HepG2 (cell line): ENCODE measurements around the gene ST13. TPM values are rescaled to one million over a fixed set of nuclear protein-coding genes. Genes with fewer than 3 reads are reported as not detected.

Experiments
- ATAC-seq: fragments of 200-7000 bp; cut with Tn5 transposase; 3 replicates; pipeline ENCODE4 v1.9.1; 2020; ENCODE audit warnings: mild to moderate bottlenecking, moderate library complexity
- BruUV-seq: library from RNA; stranded (reverse); fragments of 400-500 nt; replicated peaks from 2 replicates; lab custom pipeline; 2021; lab: Mats Ljungman, UMichigan
- CTCF ChIA-PET: fragments of 300-600 bp; formaldehyde crosslinking; extraction: SDS; loops from one replicate; lab custom pipeline; 2021; ENCODE audit warnings: low total read pairs, inconsistent platforms, low intra/inter-chr PET ratio; lab: Yijun Ruan, JAX
- POLR2A ChIA-PET: fragments of 350-600 bp; sonication (Branson Sonifier 250); formaldehyde crosslinking; loops from one replicate; lab custom pipeline; 2020; ENCODE audit warnings: antibody characterized with exemption, inconsistent platforms; lab: Yijun Ruan, JAX
- DNase-seq: peaks from one replicate; pipeline ENCODE4 v3.0.0-alpha.2; 2015; ENCODE audit warnings: low spot score
- FAIRE-seq: peaks from 3 replicates; lab custom pipeline; 2011; peaks lifted over from hg19 to GRCh38; lab: Jason Lieb, UNC
- H2AFZ ChIP-seq: one replicate; pipeline ENCODE4 v1.6.1; 2011; ENCODE audit warnings: low read length, inconsistent platforms
- H3K27ac ChIP-seq: fragments of 300-600 bp; 3 replicates; pipeline ENCODE4 v1.8.0; 2011; ENCODE audit warnings: mixed run types, mild to moderate bottlenecking, mixed read lengths, low read length, inconsistent platforms; ENCODE audit not compliant: insufficient read depth; ENCODE audit errors: extremely low read length
- H3K27me3 ChIP-seq, 2 experiments: fragments of 200-600 bp in 1 of 2; 2 replicates in 1 of 2; 3 replicates in 1 of 2; pipeline versions ENCODE4 v1.6.0 to v1.8.0; 2011; ENCODE audit warnings: low read length in 2 of 2, mild to moderate bottlenecking in 2 of 2, moderate library complexity in 2 of 2, inconsistent platforms in 1 of 2; ENCODE audit not compliant: insufficient read depth in 2 of 2, control insufficient read depth in 1 of 2
- H3K36me3 ChIP-seq, 2 experiments: fragments of 200-600 bp in 1 of 2; replicated peaks in 1 of 2; 2 replicates in 1 of 2; 3 replicates in 1 of 2; pipeline versions ENCODE4 v1.5.1 to v1.8.0; 2011; ENCODE audit warnings: low read length in 2 of 2, inconsistent platforms in 1 of 2; ENCODE audit not compliant: insufficient read depth in 2 of 2, control insufficient read depth in 1 of 2
- H3K4me1 ChIP-seq: 2 replicates; pipeline ENCODE4 v1.5.1; 2012; ENCODE audit warnings: low read length, inconsistent platforms; ENCODE audit not compliant: insufficient read depth
- H3K4me2 ChIP-seq: 2 replicates; pipeline ENCODE4 v1.6.0; 2011; ENCODE audit warnings: low read depth, low read length, inconsistent platforms
- H3K4me3 ChIP-seq, 3 experiments: fragments of 200-600 bp in 1 of 3; sonication (generic), shearing (Covaris generic) in 1 of 3; replicated peaks in 1 of 3; 2 replicates each; pipeline ENCODE4 v1.5.1; 2011 to 2016; ENCODE audit warnings: low read length in 3 of 3, inconsistent platforms in 2 of 3, low read depth in 2 of 3, mild to moderate bottlenecking in 2 of 3, control low read depth in 1 of 3, mixed read lengths in 1 of 3; ENCODE audit not compliant: insufficient read depth in 1 of 3
- H3K79me2 ChIP-seq: one replicate; pipeline ENCODE4 v1.6.1; 2011; ENCODE audit warnings: low read length, inconsistent platforms; ENCODE audit not compliant: insufficient read depth
- H3K9ac ChIP-seq: 2 replicates; pipeline ENCODE4 v1.6.0; 2011; ENCODE audit warnings: mild to moderate bottlenecking, low read depth, low read length, inconsistent platforms; ENCODE audit not compliant: insufficient read depth
- H3K9me3 ChIP-seq: 2 replicates; pipeline ENCODE4 v1.5.1; 2012; ENCODE audit warnings: mild to moderate bottlenecking, low read length
- H4K20me1 ChIP-seq: 2 replicates; pipeline ENCODE4 v1.6.0; 2011; ENCODE audit warnings: inconsistent platforms, mild to moderate bottlenecking, low read length, moderate library complexity; ENCODE audit not compliant: insufficient read depth
- BHLHE40 ChIP-seq: IDR thresholded peaks from 2 replicates; pipeline ENCODE4 v1.6.1; 2011; ENCODE audit warnings: low read length, improper control_type of control experiment
- FOXO1 ChIP-seq: sonication (generic); formaldehyde crosslinking; IDR thresholded peaks from 2 replicates; pipeline ENCODE4 v1.4.0; 2020; ENCODE audit warnings: missing genetic modification reagents
- HNRNPH1 ChIP-seq: fragments of 200-400 bp; formaldehyde crosslinking; optimal IDR thresholded peaks from 2 replicates; pipeline ENCODE3; 2017; ENCODE audit warnings: mild to moderate bottlenecking, low read depth, low read length
- IKZF4 ChIP-seq: sonication (generic); formaldehyde crosslinking; IDR thresholded peaks from 2 replicates; pipeline ENCODE4 v1.5.1; 2020; ENCODE audit warnings: borderline replicate concordance, mild to moderate bottlenecking, low read depth, missing genetic modification reagents; ENCODE audit errors: not compliant biosample characterization
- JUN ChIP-seq: sonication (generic); formaldehyde crosslinking; IDR thresholded peaks from 2 replicates; pipeline ENCODE4 v1.4.0; 2020; ENCODE audit warnings: mild to moderate bottlenecking, missing genetic modification reagents
- KDM3A ChIP-seq: IDR thresholded peaks from 2 replicates; pipeline ENCODE4 v1.6.1; 2018; ENCODE audit warnings: low read depth, missing compliant biosample characterization
- KLF15 ChIP-seq: sonication (generic); formaldehyde crosslinking; IDR thresholded peaks from 2 replicates; pipeline ENCODE4 v1.8.1; 2023; ENCODE audit warnings: borderline replicate concordance, mild to moderate bottlenecking, inconsistent platforms, missing genetic modification reagents, mixed read lengths
- NFE2L1 ChIP-seq: sonication (generic); formaldehyde crosslinking; IDR thresholded peaks from 2 replicates; pipeline ENCODE4 v1.4.0; 2020; ENCODE audit warnings: missing genetic modification reagents, mild to moderate bottlenecking, borderline replicate concordance
- SIN3A ChIP-seq: IDR thresholded peaks from 2 replicates; pipeline ENCODE4 v1.6.1; 2011; ENCODE audit warnings: low read depth, mild to moderate bottlenecking, control low read depth, low read length, borderline replicate concordance
- SRSF1 ChIP-seq: fragments of 200-400 bp; formaldehyde crosslinking; optimal IDR thresholded peaks from 2 replicates; pipeline ENCODE3; 2017; ENCODE audit warnings: mild to moderate bottlenecking, low read depth, low read length, moderate library complexity
- SYNCRIP ChIP-seq: fragments of 200-400 bp; formaldehyde crosslinking; IDR thresholded peaks from 2 replicates; pipeline ENCODE4 v1.6.1; 2018; ENCODE audit warnings: mild to moderate bottlenecking, low read depth, low read length; ENCODE audit not compliant: insufficient read depth
- ZIK1 ChIP-seq: sonication (generic); formaldehyde crosslinking; IDR thresholded peaks from 2 replicates; pipeline ENCODE4 v1.5.0; 2020; ENCODE audit warnings: mild to moderate bottlenecking, low read depth, missing genetic modification reagents, borderline replicate concordance
- ZNF205 ChIP-seq: IDR thresholded peaks from 2 replicates; pipeline ENCODE4 v1.6.1; 2018; ENCODE audit warnings: missing biosample characterization, missing genetic modification reagents
- ZNF33A ChIP-seq: sonication (generic); formaldehyde crosslinking; IDR thresholded peaks from 2 replicates; pipeline ENCODE4 v1.5.1; 2020; ENCODE audit warnings: missing genetic modification reagents, mild to moderate bottlenecking, moderate library complexity, borderline replicate concordance
- ZNF468 ChIP-seq: sonication (generic); formaldehyde crosslinking; IDR thresholded peaks from 2 replicates; pipeline ENCODE4 v1.8.0; 2022; ENCODE audit warnings: mild to moderate bottlenecking, moderate library complexity, missing genetic modification reagents
- ZNF7 ChIP-seq: IDR thresholded peaks from 2 replicates; pipeline ENCODE4 v1.6.1; 2016; ENCODE audit warnings: missing biosample characterization, missing genetic modification reagents
- WGBS: methylation state at CpG from one replicate; pipeline ENCODE4 v1.1.6; 2017; ENCODE audit warnings: low lambda C conversion rate; 5-methylcytosine and 5-hydroxymethylcytosine counted together
- in situ Hi-C: cut with HindIII; loops from 2 replicates; pipeline ENCODE4 v1.10.0; 2017; ENCODE audit warnings: low pct_unique_long_range_greater_than_20kb; ENCODE audit not compliant: extremely low pct_ligation_motif_present
- intact Hi-C: fragments of 100-400 bp; cut with micrococcal nuclease; formaldehyde crosslinking; loops from one replicate; pipeline ENCODE4 v1.10.0; 2022; ENCODE audit not compliant: unreplicated experiment
- polyA plus RNA-seq, 8 experiments: library from polyadenylated mRNA; depleted of rRNA in 3 of 8; stranded (reverse) in 7 of 8; unstranded in 1 of 8; fragments of >200 nt; fragmentation: Illumina TruSeq in 4 of 8; extraction: Trizol in 4 of 8; gene quantifications; 2 replicates each; pipeline versions ENCODE4 v1.2.1 to v1.2.3, GENCODE V29; 2011 to 2016; ENCODE audit warnings: low read depth in 4 of 8, missing spikeins in 1 of 8, mixed read lengths in 1 of 8; ENCODE audit not compliant: insufficient read depth in 1 of 8
- total RNA-seq, 5 experiments: library from RNA; depleted of rRNA; stranded (reverse); fragments of >200 nt; fragmentation: Illumina TruSeq; extraction: Trizol; gene quantifications; 2 replicates each; pipeline ENCODE4 v1.2.3, GENCODE V29; 2016; ENCODE audit warnings: low read depth in 1 of 5
- TF ChIP-seq, protein P1 (sequence below): sonication (generic); formaldehyde crosslinking; IDR thresholded peaks from 2 replicates; pipeline ENCODE4 v1.4.0; 2020; ENCODE audit warnings: low read depth, mild to moderate bottlenecking, missing genetic modification reagents
- TF ChIP-seq, protein P2 (sequence below): sonication (generic); formaldehyde crosslinking; IDR thresholded peaks from 2 replicates; pipeline ENCODE4 v1.5.1; 2020; ENCODE audit warnings: missing genetic modification reagents, mild to moderate bottlenecking, borderline replicate concordance
- TF ChIP-seq, protein P3 (sequence below): sonication (generic); formaldehyde crosslinking; IDR thresholded peaks from 2 replicates; pipeline ENCODE4 v1.4.0; 2020; ENCODE audit warnings: mild to moderate bottlenecking, missing genetic modification reagents

Gene ST13
- total and polyA plus RNA-seq, 2 of the 13 experiments (the other 11 are each of a cell fraction or from before 2014, with no cell fraction given) = 110 to 274 TPM

DNA sequence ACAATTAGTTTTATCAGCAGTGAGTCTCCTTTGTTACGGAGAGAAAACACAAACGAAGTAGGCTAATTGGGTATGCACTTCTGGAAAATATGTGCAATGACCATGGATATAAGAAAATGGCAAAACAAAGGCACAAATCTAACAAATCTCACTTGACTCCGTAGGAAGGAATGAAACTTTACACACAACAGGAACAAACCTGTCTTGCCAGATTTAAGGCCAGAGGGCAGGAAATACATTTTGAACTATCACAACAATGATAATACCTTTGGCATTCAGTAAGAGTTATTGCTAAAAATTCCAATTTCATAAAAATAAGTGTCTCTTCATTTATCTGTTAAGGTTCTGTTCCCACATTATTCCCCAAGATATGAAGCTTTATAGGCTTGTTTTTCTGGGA lies 73.9 kb downstream of the ST13 start:
- no peaks in the 10 kb centered on the region for H3K4me1 ChIP-seq
- no peak overlapping the region for H2AFZ ChIP-seq
- H3K79me2 ChIP-seq = peaks cover 2% of the 10 kb centered on the region
- ATAC-seq (no peak), FAIRE-seq (no peak), DNase-seq (no peak)
- POLR2A ChIA-PET = no interaction called here
- H3K9ac ChIP-seq = no peak overlapping the region
- H3K4me3 ChIP-seq = no peak overlapping the region
- CTCF ChIA-PET = no interaction called here
- H4K20me1 ChIP-seq = no peaks in the 10 kb centered on the region
- no peak overlapping the region for H3K4me2 ChIP-seq
- H3K36me3 ChIP-seq = peaks cover 1 to 23% of the 10 kb centered on the region in 2 experiments; a peak in 3 of 5 replicates
- no TSS peak for BruUV-seq
- TF ChIP-seq ZNF205 (CRISPR knock-in tag) (no peak), KLF15 (CRISPR knock-in tag) (no peak), HNRNPH1 (no peak), KDM3A (CRISPR knock-in tag) (no peak), ZNF468 (no peak), IKZF4 (CRISPR knock-in tag) (no peak), ZNF33A (CRISPR knock-in tag) (no peak), SIN3A (no peak), FOXO1 (CRISPR knock-in tag) (no peak), ZIK1 (CRISPR knock-in tag) (no peak), SRSF1 (no peak), JUN (CRISPR knock-in tag) (no peak), SYNCRIP (no peak), NFE2L1 (CRISPR knock-in tag) (no peak), ZNF7 (CRISPR knock-in tag) (no peak), BHLHE40 (no peak)
- TF ChIP-seq, protein P1, sequence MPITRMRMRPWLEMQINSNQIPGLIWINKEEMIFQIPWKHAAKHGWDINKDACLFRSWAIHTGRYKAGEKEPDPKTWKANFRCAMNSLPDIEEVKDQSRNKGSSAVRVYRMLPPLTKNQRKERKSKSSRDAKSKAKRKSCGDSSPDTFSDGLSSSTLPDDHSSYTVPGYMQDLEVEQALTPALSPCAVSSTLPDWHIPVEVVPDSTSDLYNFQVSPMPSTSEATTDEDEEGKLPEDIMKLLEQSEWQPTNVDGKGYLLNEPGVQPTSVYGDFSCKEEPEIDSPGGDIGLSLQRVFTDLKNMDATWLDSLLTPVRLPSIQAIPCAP (CRISPR knock-in tag) = no peak
- TF ChIP-seq, protein P2, sequence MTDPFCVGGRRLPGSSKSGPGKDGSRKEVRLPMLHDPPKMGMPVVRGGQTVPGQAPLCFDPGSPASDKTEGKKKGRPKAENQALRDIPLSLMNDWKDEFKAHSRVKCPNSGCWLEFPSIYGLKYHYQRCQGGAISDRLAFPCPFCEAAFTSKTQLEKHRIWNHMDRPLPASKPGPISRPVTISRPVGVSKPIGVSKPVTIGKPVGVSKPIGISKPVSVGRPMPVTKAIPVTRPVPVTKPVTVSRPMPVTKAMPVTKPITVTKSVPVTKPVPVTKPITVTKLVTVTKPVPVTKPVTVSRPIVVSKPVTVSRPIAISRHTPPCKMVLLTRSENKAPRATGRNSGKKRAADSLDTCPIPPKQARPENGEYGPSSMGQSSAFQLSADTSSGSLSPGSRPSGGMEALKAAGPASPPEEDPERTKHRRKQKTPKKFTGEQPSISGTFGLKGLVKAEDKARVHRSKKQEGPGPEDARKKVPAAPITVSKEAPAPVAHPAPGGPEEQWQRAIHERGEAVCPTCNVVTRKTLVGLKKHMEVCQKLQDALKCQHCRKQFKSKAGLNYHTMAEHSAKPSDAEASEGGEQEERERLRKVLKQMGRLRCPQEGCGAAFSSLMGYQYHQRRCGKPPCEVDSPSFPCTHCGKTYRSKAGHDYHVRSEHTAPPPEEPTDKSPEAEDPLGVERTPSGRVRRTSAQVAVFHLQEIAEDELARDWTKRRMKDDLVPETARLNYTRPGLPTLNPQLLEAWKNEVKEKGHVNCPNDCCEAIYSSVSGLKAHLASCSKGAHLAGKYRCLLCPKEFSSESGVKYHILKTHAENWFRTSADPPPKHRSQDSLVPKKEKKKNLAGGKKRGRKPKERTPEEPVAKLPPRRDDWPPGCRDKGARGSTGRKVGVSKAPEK (CRISPR knock-in tag) = no peak
- TF ChIP-seq, protein P3, sequence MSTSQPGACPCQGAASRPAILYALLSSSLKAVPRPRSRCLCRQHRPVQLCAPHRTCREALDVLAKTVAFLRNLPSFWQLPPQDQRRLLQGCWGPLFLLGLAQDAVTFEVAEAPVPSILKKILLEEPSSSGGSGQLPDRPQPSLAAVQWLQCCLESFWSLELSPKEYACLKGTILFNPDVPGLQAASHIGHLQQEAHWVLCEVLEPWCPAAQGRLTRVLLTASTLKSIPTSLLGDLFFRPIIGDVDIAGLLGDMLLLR (CRISPR knock-in tag) = no peak
- H3K27me3 ChIP-seq = no peaks in the 10 kb centered on the region; a peak in 1 of 5 replicates
- intact Hi-C loops (no loop called here), in situ Hi-C loops (no loop called here)
- 95% methylated on average over 3 of the region's 3 CpGs for WGBS
- no peaks in the 10 kb centered on the region for H3K9me3 ChIP-seq
- H3K27ac ChIP-seq = no peak overlapping the region
